A549 (cell line): Measurements from ENCODE around the gene S100A12. TPM values are rescaled to one million over a fixed set of nuclear protein-coding genes. Genes with fewer than 3 reads are reported as not detected.

Source experiments
- ATAC-seq, 2 experiments: fragments of 200-7000 bp in 1 of 2; fragments of >200 bp in 1 of 2; cut with Nextera tagmentation in 1 of 2; cut with Tn5 transposase in 1 of 2; 3 replicates each; pipeline versions ENCODE4 v1.8.0 to v1.9.1; 2018 to 2020; ENCODE audit warnings: mild to moderate bottlenecking in 1 of 2, moderate library complexity in 1 of 2
- CTCF ChIA-PET: fragments of 300-600 bp; sonication (Branson Sonifier 250); formaldehyde crosslinking; extraction: SDS; loops from one replicate; lab custom pipeline; 2021; ENCODE audit warnings: antibody characterized with exemption, inconsistent platforms; lab: Yijun Ruan, JAX
- POLR2A ChIA-PET: fragments of 350-600 bp; formaldehyde crosslinking; extraction: SDS; loops from one replicate; lab custom pipeline; 2021; ENCODE audit warnings: antibody characterized with exemption, inconsistent platforms; lab: Yijun Ruan, JAX
- DNase-seq, 2 experiments: peaks; one replicate each; pipeline versions ENCODE4 v3.0.0 to v3.0.0-alpha.2; 2011 to 2016; ENCODE audit warnings: low read depth in 1 of 2, low spot score in 1 of 2
- FAIRE-seq: peaks from 2 replicates; lab custom pipeline; 2011; peaks lifted over from hg19 to GRCh38; lab: Jason Lieb, UNC
- H3K27ac ChIP-seq, 2 experiments: fragments of >200 bp; sonication (Bioruptor Twin); formaldehyde crosslinking; 3 replicates each; pipeline ENCODE4 v1.5.1; 2016 to 2017
- H3K4me1 ChIP-seq: fragments of >200 bp; sonication (Bioruptor Twin); formaldehyde crosslinking; 3 replicates; pipeline ENCODE4 v1.6.1; 2016
- H3K4me2 ChIP-seq: fragments of >200 bp; sonication (Bioruptor Twin); formaldehyde crosslinking; 3 replicates; pipeline ENCODE4 v1.6.1; 2016
- H3K4me3 ChIP-seq: fragments of >200 bp; sonication (Bioruptor Twin); formaldehyde crosslinking; 3 replicates; pipeline ENCODE4 v1.5.1; 2016
- H3K9me3 ChIP-seq: fragments of >200 bp; sonication (Bioruptor Twin); formaldehyde crosslinking; 3 replicates; pipeline ENCODE4 v1.6.1; 2016
- BCL3 ChIP-seq: fragments of >200 bp; sonication (Bioruptor Twin); formaldehyde crosslinking; IDR thresholded peaks from 3 replicates; pipeline ENCODE4 v1.6.1; 2016
- BHLHE40 ChIP-seq: IDR thresholded peaks from 2 replicates; pipeline ENCODE4 v1.6.1; 2012; ENCODE audit warnings: low read depth, low read length, inconsistent platforms
- CEBPB ChIP-seq, 2 experiments: fragments of >200 bp in 1 of 2; sonication (Bioruptor Twin) in 1 of 2; formaldehyde crosslinking in 1 of 2; IDR thresholded peaks; 2 replicates each; pipeline ENCODE4 v1.6.1; 2012 to 2016
- CHD2 ChIP-seq: fragments of 150-350 bp; IDR thresholded peaks from 2 replicates; pipeline ENCODE4 v1.6.1; 2014; ENCODE audit warnings: low read length; ENCODE audit not compliant: partially characterized antibody
- CTCF ChIP-seq: fragments of >200 bp; sonication (Bioruptor Twin); formaldehyde crosslinking; IDR thresholded peaks from 3 replicates; pipeline ENCODE4 v1.5.1; 2016
- FOXS1 ChIP-seq: fragments of 250-450 bp; sonication (Bioruptor Pico); IDR thresholded peaks from 2 replicates; pipeline ENCODE4 v1.5.0; 2020; ENCODE audit warnings: mild to moderate bottlenecking, moderate library complexity
- HES2 ChIP-seq: fragments of >200 bp; sonication (Bioruptor Twin); formaldehyde crosslinking; IDR thresholded peaks from 2 replicates; pipeline ENCODE4 v1.6.1; 2016
- HOXB5 ChIP-seq: fragments of 250-450 bp; sonication (Bioruptor Pico); IDR thresholded peaks from 2 replicates; pipeline ENCODE4 v1.5.0; 2020; ENCODE audit warnings: mild to moderate bottlenecking, moderate library complexity
- KDM1A ChIP-seq: fragments of 200-600 bp; sonication (generic); IDR thresholded peaks from 2 replicates; pipeline ENCODE4 v1.6.1; 2016; ENCODE audit warnings: low read depth, mild to moderate bottlenecking
- MAFK ChIP-seq: fragments of 450-650 bp; IDR thresholded peaks from 2 replicates; pipeline ENCODE4 v1.6.1; 2014; ENCODE audit not compliant: partially characterized antibody
- MAX ChIP-seq: IDR thresholded peaks from 2 replicates; pipeline ENCODE4 v1.6.1; 2012
- MAZ ChIP-seq: fragments of 150-350 bp; IDR thresholded peaks from 2 replicates; pipeline ENCODE4 v1.6.1; 2014; ENCODE audit warnings: antibody characterized with exemption, low read depth, low read length, borderline replicate concordance
- NFE2L2 ChIP-seq: fragments of 150-350 bp; conservative IDR thresholded peaks from 2 replicates; pipeline ENCODE4 v1.6.1; 2014; ENCODE audit warnings: low read length
- NPAS2 ChIP-seq: fragments of 250-450 bp; sonication (Bioruptor Pico); IDR thresholded peaks from 2 replicates; pipeline ENCODE4 v1.8.0; 2022; ENCODE audit warnings: mild to moderate bottlenecking, moderate library complexity, borderline replicate concordance
- NR3C1 ChIP-seq: fragments of >200 bp; sonication (Bioruptor Twin); formaldehyde crosslinking; IDR thresholded peaks from 3 replicates; pipeline ENCODE4 v1.6.1; 2017
- POLR2AphosphoS2 ChIP-seq: conservative IDR thresholded peaks from 2 replicates; pipeline ENCODE4 v1.6.1; 2012; ENCODE audit warnings: low read length, improper control_type of control experiment, inconsistent platforms
- RAD21 ChIP-seq, 2 experiments: fragments of >200 bp in 1 of 2; sonication (Bioruptor Twin) in 1 of 2; formaldehyde crosslinking in 1 of 2; IDR thresholded peaks in 1 of 2; conservative IDR thresholded peaks in 1 of 2; 2 replicates in 1 of 2; 3 replicates in 1 of 2; pipeline ENCODE4 v1.6.1; 2012 to 2018; ENCODE audit warnings: inconsistent platforms in 1 of 2
- REST ChIP-seq: fragments of 200-600 bp; sonication (generic); IDR thresholded peaks from 2 replicates; pipeline ENCODE4 v1.6.1; 2016; ENCODE audit warnings: antibody characterized with exemption, mild to moderate bottlenecking, moderate library complexity
- RFX5 ChIP-seq: fragments of 450-650 bp; IDR thresholded peaks from 2 replicates; pipeline ENCODE4 v1.7.1; 2014; ENCODE audit warnings: antibody characterized with exemption, mild to moderate bottlenecking, moderate library complexity
- RNF2 ChIP-seq: fragments of 200-600 bp; sonication (generic); IDR thresholded peaks from 2 replicates; pipeline ENCODE4 v1.6.1; 2016; ENCODE audit warnings: low read depth, mild to moderate bottlenecking, antibody characterized with exemption, moderate library complexity, borderline replicate concordance
- SMC3 ChIP-seq: fragments of >200 bp; sonication (Bioruptor Twin); formaldehyde crosslinking; IDR thresholded peaks from 3 replicates; pipeline ENCODE4 v1.6.1; 2018; ENCODE audit warnings: inconsistent platforms
- SREBF2 ChIP-seq: fragments of 450-650 bp; IDR thresholded peaks from 2 replicates; pipeline ENCODE4 v1.6.1; 2014; ENCODE audit warnings: mild to moderate bottlenecking, moderate library complexity
- ZC3H11A ChIP-seq: fragments of 450-650 bp; IDR thresholded peaks from 2 replicates; pipeline ENCODE4 v1.6.1; 2014; ENCODE audit warnings: antibody characterized with exemption, mild to moderate bottlenecking
- WGBS: methylation state at CpG from one replicate; pipeline ENCODE4 v1.1.6; 2017; ENCODE audit errors: missing lambda C conversion rate; 5-methylcytosine and 5-hydroxymethylcytosine counted together
- polyA plus RNA-seq, 4 experiments: library from polyadenylated mRNA; depleted of rRNA in 3 of 4; stranded (reverse); fragments of >200 nt; fragmentation: RNase III in 1 of 4; extraction: RNeasy Plus Mini Kit Qiagen cat#74134 plus additional on column Dnase treatment in 1 of 4; gene quantifications; 2 replicates in 3 of 4; 3 replicates in 1 of 4; pipeline ENCODE4 v1.2.3, GENCODE V29; 2011 to 2017

The S100A12 gene
- polyA plus RNA-seq, 2 of the 4 experiments (the other 2 are of a cell fraction), result not detected

GRCh38 chr1:153397924-153398651 lies 22.7 kb upstream of the S100A12 start:
- ATAC-seq (no peak), FAIRE-seq (no peak), DNase-seq (no peak)
- ChIA-PET POLR2A (no interaction called here), CTCF (interaction anchor here (0.6 to 3.9 kb wide), 4 partner anchors 37 to 101 kb away, joined by 3 to 26 read pairs (median 13); no protein-coding TSS in a partner anchor)
- Histone ChIP-seq H3K4me1 (no peaks in the 10 kb centered on the region), H3K4me2 (no peak overlapping the region), H3K4me3 (no peak overlapping the region), H3K9me3 (no peaks in the 10 kb centered on the region), H3K27ac (no peak overlapping the region)
- WGBS, result 15% methylated on average over 5 of the region's 6 CpGs
- TF ChIP-seq POLR2AphosphoS2, result no peak
- no peak for TF ChIP-seq NR3C1
- no peak for TF ChIP-seq RAD21 (conservative IDR thresholded peaks at IDR 0.05 in 1 of 2, IDR thresholded peaks at IDR 0.05 in 1 of 2)
- no peak for TF ChIP-seq BHLHE40
- no peak for TF ChIP-seq SREBF2
- TF ChIP-seq KDM1A, result no peak
- TF ChIP-seq ZC3H11A, result no peak
- no peak for TF ChIP-seq MAX

- 30% methylated on average over 18 of the region's 19 CpGs for WGBS
- TF ChIP-seq KDM1A, result no peak
- no peak for TF ChIP-seq BCL3
- TF ChIP-seq REST, result no peak
- no peak for TF ChIP-seq CEBPB (IDR thresholded peaks at IDR 0.05)
- no peak for TF ChIP-seq FOXS1 (CRISPR knock-in tag)
- TF ChIP-seq CTCF, result no peak
- TF ChIP-seq MAFK, result no peak
- no peak for TF ChIP-seq NFE2L2
- TF ChIP-seq SMC3, result no peak
- no peak for TF ChIP-seq CHD2
- no peak for TF ChIP-seq HES2
- TF ChIP-seq HOXB5 (CRISPR knock-in tag), result no peak
- TF ChIP-seq NPAS2 (CRISPR knock-in tag), result no peak
- no peak for TF ChIP-seq RNF2
- TF ChIP-seq MAZ, result no peak
- no peak for TF ChIP-seq RFX5
- TF ChIP-seq POLR2AphosphoS2, result no peak
- CTCF ChIA-PET, result interaction anchor here (0.6 to 3.9 kb wide), 4 partner anchors 25 to 102 kb away, joined by 3 to 26 read pairs (median 3); no protein-coding TSS in a partner anchor
These were observed 21.9 kb upstream of the S100A12 start for GRCh38 chr1:153397051-153397923.

More at GRCh38 chr1:153397051-153397923, 21.9 kb upstream of the S100A12 start:
- FAIRE-seq (no peak), DNase-seq (no peak), ATAC-seq (no peak)
- Histone ChIP-seq H3K4me2 (no peak overlapping the region), H3K4me3 (no peak overlapping the region), H3K4me1 (no peaks in the 10 kb centered on the region), H3K27ac (no peak overlapping the region), H3K9me3 (no peaks in the 10 kb centered on the region)
- POLR2A ChIA-PET, result no interaction called here
